HUES48 (cell line): Measurements from ENCODE around the gene SRRM5.
A peak's percentile ranks its signal among the peaks of the same experiment; 100 is the strongest.
"Not testable (repeated sequence)": the region's sequence is repeated elsewhere in the genome, so short reads cannot be mapped to it uniquely, and the experiment has no call there.

ENCODE experiments used
- H3K27ac ChIP-seq: one replicate; pipeline ENCODE4 v1.7.0; 2013; ENCODE audit warnings: low read depth, low read length, inconsistent platforms
- H3K27me3 ChIP-seq: 2 replicates; pipeline ENCODE4 v1.6.1; 2013; ENCODE audit warnings: mild to moderate bottlenecking, low read length; ENCODE audit not compliant: control insufficient read depth, insufficient read depth
- H3K36me3 ChIP-seq: 2 replicates; pipeline ENCODE4 v1.6.1; 2013; ENCODE audit warnings: low read length; ENCODE audit not compliant: control insufficient read depth, insufficient read depth
- H3K4me1 ChIP-seq: 2 replicates; pipeline ENCODE4 v1.6.1; 2013; ENCODE audit warnings: mild to moderate bottlenecking, low read length; ENCODE audit not compliant: control insufficient read depth, insufficient read depth
- H3K4me3 ChIP-seq: 2 replicates; pipeline ENCODE4 v1.5.1; 2013; ENCODE audit warnings: mild to moderate bottlenecking, low read depth, low read length
- H3K9ac ChIP-seq: 2 replicates; pipeline ENCODE4 v1.6.1; 2013; ENCODE audit warnings: mild to moderate bottlenecking, low read depth, low read length, moderate library complexity
- H3K9me3 ChIP-seq: 2 replicates; pipeline ENCODE4 v1.6.1; 2013; ENCODE audit warnings: low read length; ENCODE audit not compliant: control insufficient read depth, insufficient read depth

SRRM5 gene

GRCh38 chr19:43639519-43640423 lies 27.9 kb downstream of the SRRM5 start, which contains the start of gene CADM4:
Gene CADM4, minus strand, starts transcription at chr19:43639850. Its CDS starts 60 bp downstream, at chr19:43639790.
- Histone ChIP-seq H3K36me3 (no peaks in the 10 kb centered on the region), H3K27me3 (peaks cover 49% of the 10 kb centered on the region), H3K9me3 (no peaks in the 10 kb centered on the region), H3K4me3 (peak within 1 kb of the TSS; percentile 76), H3K4me1 (peaks cover 20% of the 10 kb centered on the region), H3K27ac (no peak within 1 kb of the TSS), H3K9ac (no peak within 1 kb of the TSS)

DNA sequence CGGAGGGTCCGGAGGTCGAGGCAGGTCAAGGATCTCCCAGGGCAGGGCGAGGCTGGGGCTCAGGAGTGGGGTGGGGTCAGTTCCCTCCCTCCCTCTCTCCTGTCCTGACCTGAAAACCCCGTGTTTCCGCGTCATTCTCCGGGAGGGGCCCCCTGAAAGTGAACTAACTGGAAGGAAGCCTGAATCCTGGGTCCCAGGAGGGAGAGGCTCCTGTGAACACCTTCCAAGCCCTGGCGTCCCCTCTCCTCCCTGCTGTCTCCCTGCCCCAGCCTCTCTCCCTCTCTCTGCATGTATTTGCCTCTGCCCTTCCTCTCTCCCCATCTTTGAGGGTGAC lies 28.5 kb downstream of the SRRM5 start:
- no peaks in the 10 kb centered on the region for H3K9me3 ChIP-seq
- no peak overlapping the region for H3K27ac ChIP-seq
- no peak overlapping the region for H3K9ac ChIP-seq
- H3K36me3 ChIP-seq = no peaks in the 10 kb centered on the region
- H3K4me3 ChIP-seq = peak overlapping the region; percentile 76
- peaks cover 49% of the 10 kb centered on the region for H3K27me3 ChIP-seq
- H3K4me1 ChIP-seq = peaks cover 14% of the 10 kb centered on the region

GRCh38 chr19:43641333-43641732 lies 29.4 kb downstream of the SRRM5 start:
- Histone ChIP-seq H3K9ac (no peak overlapping the region), H3K27me3 (peaks cover 49% of the 10 kb centered on the region), H3K9me3 (no peaks in the 10 kb centered on the region), H3K36me3 (no peaks in the 10 kb centered on the region), H3K27ac (no peak overlapping the region), H3K4me3 (no peak overlapping the region), H3K4me1 (peaks cover 7% of the 10 kb centered on the region)

DNA sequence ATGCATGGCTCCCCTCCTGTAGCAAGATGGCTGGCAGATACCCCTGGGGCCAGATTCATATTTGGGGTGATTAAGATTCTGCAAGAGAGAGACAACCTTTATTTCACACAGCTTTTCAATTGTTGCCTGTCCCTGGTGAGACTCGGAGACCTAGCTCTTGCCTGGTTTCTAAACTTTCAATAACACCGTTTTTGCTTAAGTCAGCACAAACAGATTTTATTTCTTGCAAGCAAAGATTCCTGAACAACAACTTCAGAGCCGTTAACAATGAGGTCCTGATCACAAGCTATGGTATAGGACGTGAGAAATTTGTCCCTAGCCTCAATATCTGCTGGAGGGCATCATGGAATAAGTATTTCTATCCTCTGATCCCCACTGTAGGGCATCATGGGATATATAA lies 30.6 kb downstream of the SRRM5 start:
- Histone ChIP-seq H3K36me3 (no peaks in the 10 kb centered on the region), H3K9ac (no peak overlapping the region), H3K27ac (no peak overlapping the region), H3K9me3 (no peaks in the 10 kb centered on the region), H3K4me1 (peaks cover 5% of the 10 kb centered on the region; the same call in 1 of the 2 replicates), H3K4me3 (no peak overlapping the region), H3K27me3 (peaks cover 40% of the 10 kb centered on the region)

DNA sequence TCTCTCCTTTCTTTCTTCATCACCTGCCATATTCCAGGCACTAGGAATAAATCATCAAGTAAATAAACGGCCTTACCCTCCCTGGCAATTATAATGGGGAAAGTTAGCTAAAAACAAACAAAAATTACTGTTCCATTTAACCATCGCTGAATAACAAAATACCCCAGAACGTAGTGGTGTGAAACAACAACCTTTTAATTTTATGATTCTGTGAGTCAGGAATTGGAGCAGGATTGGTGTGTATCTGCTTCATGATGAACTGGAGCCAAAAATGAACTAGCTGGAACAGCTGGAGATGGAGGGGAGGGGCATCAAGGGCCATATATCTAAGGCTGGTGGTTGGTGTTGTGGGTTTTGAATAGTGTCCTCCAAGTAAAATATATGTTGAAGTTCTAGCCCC lies 31.4 kb downstream of the SRRM5 start:
- Histone ChIP-seq H3K27ac (no peak overlapping the region), H3K27me3 (peaks cover 32% of the 10 kb centered on the region), H3K9ac (no peak overlapping the region), H3K4me3 (no peak overlapping the region), H3K36me3 (0 out of 2 replicates have a peak, but pooled peaks cover under 1% of the 10 kb centered on the region), H3K4me1 (peaks cover 5% of the 10 kb centered on the region; the same call in 1 of the 2 replicates), H3K9me3 (no peaks in the 10 kb centered on the region)

- Histone ChIP-seq H3K4me3 (no peak overlapping the region), H3K27me3 (peaks cover 23% of the 10 kb centered on the region), H3K9ac (no peak overlapping the region), H3K9me3 (no peaks in the 10 kb centered on the region), H3K27ac (no peak overlapping the region), H3K4me1 (peaks cover under 1% of the 10 kb centered on the region; the same call in 1 of the 2 replicates), H3K36me3 (peaks cover 9% of the 10 kb centered on the region; the same call in 1 of the 2 replicates)
These were observed 32.3 kb downstream of the SRRM5 start for GRCh38 chr19:43644181-43644580.

GRCh38 chr19:43648633-43649032 lies 36.7 kb downstream of the SRRM5 start:
- Histone ChIP-seq H3K27me3 (no peaks in the 10 kb centered on the region), H3K9me3 (no peaks in the 10 kb centered on the region), H3K27ac (no peak overlapping the region), H3K4me1 (no peaks in the 10 kb centered on the region), H3K4me3 (no peak overlapping the region), H3K36me3 (peaks cover 20% of the 10 kb centered on the region), H3K9ac (no peak overlapping the region)

- Histone ChIP-seq H3K9ac (no peak overlapping the region), H3K27me3 (no peaks in the 10 kb centered on the region), H3K4me1 (no peaks in the 10 kb centered on the region), H3K9me3 (no peaks in the 10 kb centered on the region), H3K4me3 (no peak overlapping the region), H3K27ac (no peak overlapping the region), H3K36me3 (peaks cover 21% of the 10 kb centered on the region)
These were observed 37.6 kb downstream of the SRRM5 start for GRCh38 chr19:43649514-43649913.

- H3K36me3 ChIP-seq = peaks cover 28% of the 10 kb centered on the region
- not testable (repeated sequence) for H3K4me3 ChIP-seq, H3K9ac ChIP-seq, H3K9me3 ChIP-seq, H3K27me3 ChIP-seq, H3K4me1 ChIP-seq, H3K27ac ChIP-seq
These were observed 38.4 kb downstream of the SRRM5 start for GRCh38 chr19:43650276-43650675.

- Histone ChIP-seq H3K9me3 (no peaks in the 10 kb centered on the region), H3K27ac (no peak overlapping the region), H3K9ac (no peak overlapping the region), H3K4me1 (no peaks in the 10 kb centered on the region), H3K36me3 (peaks cover 41% of the 10 kb centered on the region), H3K4me3 (no peak overlapping the region), H3K27me3 (no peaks in the 10 kb centered on the region)
These were observed 40.1 kb downstream of the SRRM5 start for GRCh38 chr19:43651758-43652545.

GRCh38 chr19:43652546-43652874 lies 40.6 kb downstream of the SRRM5 start:
- Histone ChIP-seq H3K4me3 (no peak overlapping the region), H3K4me1 (no peaks in the 10 kb centered on the region), H3K27ac (no peak overlapping the region), H3K9ac (no peak overlapping the region), H3K36me3 (peaks cover 41% of the 10 kb centered on the region), H3K27me3 (no peaks in the 10 kb centered on the region), H3K9me3 (no peaks in the 10 kb centered on the region)
